Measurements from ENCODE around the gene RNPC3. TPM values are rescaled to one million over a fixed set of nuclear protein-coding genes. Genes with fewer than 3 reads are reported as not detected.

Gene RNPC3, protein sequence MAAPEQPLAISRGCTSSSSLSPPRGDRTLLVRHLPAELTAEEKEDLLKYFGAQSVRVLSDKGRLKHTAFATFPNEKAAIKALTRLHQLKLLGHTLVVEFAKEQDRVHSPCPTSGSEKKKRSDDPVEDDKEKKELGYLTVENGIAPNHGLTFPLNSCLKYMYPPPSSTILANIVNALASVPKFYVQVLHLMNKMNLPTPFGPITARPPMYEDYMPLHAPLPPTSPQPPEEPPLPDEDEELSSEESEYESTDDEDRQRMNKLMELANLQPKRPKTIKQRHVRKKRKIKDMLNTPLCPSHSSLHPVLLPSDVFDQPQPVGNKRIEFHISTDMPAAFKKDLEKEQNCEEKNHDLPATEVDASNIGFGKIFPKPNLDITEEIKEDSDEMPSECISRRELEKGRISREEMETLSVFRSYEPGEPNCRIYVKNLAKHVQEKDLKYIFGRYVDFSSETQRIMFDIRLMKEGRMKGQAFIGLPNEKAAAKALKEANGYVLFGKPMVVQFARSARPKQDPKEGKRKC
- 9.4 and 10.5 TPM in 2 replicates for total RNA-seq

GRCh38 chr1:103525607-103526507 is at the start of gene RNPC3:
RNPC3 (plus strand) TSS chr1:103525699; CDS start chr1:103526071, 372 bp downstream.

DNA sequence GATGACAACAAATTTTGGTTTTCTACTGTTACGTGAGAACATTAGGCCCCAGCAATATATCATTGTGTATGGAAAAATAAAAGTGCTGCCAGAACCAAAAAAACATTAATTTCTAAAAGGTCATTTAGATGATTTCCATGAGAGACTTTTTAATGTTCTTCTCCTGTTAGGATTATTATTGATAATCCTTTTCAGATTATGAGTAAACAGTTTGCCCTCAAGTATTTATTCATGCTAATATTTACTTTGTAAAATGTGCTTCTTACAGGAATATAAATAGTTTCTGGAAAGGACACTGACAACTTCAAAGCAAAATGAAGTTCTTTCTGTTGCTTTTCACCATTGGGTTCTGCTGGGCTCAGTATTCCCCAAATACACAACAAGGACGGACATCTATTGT is 45.8 kb downstream of the RNPC3 start, which contains the start of gene AMY2B:
Gene AMY2B (plus strand): TSS at position 301 of the 400 bp plus-strand sequence. CDS start 14 bp downstream, at position 315.

Other genes with a start within 250 kb of the RNPC3 start
- gene AMY2B, start 45.9 kb downstream of the RNPC3 start, total RNA-seq: 0.66 and 1.9 TPM in 2 replicates
- not detected in 2 replicates for gene AMY2A, start 91.7 kb downstream of the RNPC3 start, total RNA-seq
- not detected in 2 replicates for gene AMY1A, start 130.1 kb downstream of the RNPC3 start, total RNA-seq
- gene AMY1B, start 170.5 kb downstream of the RNPC3 start, total RNA-seq: not detected in 2 replicates
- not detected in 2 replicates for gene AMY1C, start 224.2 kb downstream of the RNPC3 start, total RNA-seq

Data from placental pericyte (primary cell).